GM10847 (cell line): ENCODE data around the gene SLC4A7.

Source experiments
- POLR2A ChIP-seq: IDR thresholded peaks from 2 replicates; pipeline ENCODE4 v1.6.1; 2011; ENCODE audit not compliant: insufficient read length; ENCODE audit errors: extremely low read depth

SLC4A7 gene

DNA sequence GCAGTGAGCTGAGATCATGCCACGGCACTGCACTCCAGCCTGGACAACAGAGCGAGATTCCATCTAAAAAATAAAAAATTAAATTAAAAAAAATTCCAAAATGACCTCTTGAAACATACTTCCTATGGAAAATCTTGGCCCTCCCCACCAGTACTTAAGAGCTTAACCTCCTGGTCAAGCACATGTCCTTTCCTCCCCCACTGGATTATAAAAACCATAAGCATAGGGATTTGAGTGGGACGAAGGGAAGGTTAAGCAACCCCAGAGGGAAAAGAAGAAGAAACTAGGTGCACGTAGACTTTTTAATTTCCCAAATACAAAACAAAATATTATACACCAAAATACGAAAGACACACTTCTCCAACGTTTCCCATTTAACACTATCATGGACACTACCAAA, 25.3 kb downstream of the SLC4A7 start:
- TF ChIP-seq POLR2A = no peak

DNA sequence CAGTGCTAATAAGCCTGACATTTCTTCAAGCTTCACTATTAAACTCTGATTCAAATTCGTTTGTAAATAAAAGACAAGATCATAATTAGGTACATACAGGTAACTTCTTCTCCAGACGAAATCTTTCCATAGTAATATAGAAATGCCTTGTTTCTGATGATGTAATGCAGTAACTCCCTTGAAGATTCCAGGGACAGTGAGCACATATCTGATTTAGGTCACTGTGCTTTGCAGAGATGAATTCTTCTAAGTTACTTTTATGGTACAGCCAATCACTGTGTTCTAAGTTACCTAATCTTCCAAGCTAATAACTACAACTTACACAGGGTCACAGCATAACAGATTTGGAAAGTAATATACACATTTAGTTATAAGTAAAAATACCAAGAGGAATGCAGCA, 27.6 kb downstream of the SLC4A7 start:
- no peak for TF ChIP-seq POLR2A

DNA sequence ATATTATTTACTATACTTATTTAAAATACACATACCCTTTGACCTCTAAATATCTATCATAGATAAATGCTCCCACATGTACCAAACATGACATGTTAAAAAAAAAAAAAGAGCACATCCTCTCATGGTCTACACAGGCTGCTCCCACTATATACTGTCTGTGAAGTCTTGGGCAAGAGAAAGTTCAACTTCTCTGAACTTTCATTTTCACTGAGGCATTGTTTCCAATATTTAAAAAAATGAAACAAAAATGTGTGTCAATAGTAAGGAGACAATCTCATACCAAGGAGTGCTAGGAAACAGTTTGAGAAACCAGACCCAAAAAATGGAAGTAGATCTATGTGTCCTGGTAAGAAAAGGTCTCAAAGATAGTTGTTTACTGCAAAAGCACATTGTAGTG, 29.3 kb downstream of the SLC4A7 start:
- no peak for TF ChIP-seq POLR2A

DNA sequence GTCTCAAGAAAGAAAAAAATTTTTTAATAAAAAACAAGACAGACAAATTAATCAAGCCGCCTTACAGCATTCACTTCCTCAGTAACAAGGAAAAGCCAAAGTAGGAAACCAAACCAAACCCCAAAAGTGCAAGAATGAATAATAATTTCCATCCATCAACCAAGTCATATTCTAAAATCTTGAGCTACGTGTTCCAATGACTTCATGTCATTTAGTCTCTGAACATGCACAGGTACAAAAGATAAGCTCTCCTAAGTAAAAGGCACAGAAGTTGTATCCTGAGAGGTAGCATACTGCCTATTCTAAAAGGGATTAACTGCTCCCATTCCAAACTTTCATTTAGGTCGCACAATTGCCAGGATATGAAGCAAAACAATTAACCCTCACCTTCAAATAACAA, 29.7 kb downstream of the SLC4A7 start:
- TF ChIP-seq POLR2A = no peak

DNA sequence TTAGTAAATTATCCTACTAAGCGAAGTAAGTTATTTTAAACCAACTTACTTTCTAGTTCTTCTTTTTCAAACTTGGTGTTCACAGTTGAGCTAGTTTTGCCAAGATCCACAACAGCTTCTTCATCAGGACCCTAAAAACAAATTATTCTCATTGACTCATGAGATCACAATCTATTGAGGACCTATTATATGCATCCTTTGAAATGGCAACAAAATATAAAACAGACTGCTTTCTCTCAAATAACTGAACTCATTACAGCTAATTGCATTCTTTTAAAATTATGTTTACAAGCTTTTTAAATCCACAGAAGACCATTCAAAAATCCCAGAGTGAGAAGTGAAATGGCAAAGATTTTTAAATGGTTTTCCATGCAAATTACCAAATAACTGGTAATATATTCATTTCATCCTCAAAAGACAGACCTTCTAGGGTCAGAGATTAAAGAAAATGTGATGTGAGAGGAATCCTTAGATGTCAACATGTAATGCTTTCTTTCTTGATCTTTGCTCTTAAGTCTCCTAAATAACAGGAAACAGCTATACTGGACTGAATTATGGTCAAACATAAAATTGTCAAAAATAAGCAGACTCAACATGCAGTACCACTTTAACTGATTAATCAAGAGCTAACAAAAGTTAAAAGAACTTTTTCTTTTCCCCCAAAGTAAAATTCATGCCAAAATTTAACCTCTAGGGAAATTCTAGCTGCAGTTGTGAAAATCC, 31.7 kb downstream of the SLC4A7 start:
- TF ChIP-seq POLR2A = no peak

DNA sequence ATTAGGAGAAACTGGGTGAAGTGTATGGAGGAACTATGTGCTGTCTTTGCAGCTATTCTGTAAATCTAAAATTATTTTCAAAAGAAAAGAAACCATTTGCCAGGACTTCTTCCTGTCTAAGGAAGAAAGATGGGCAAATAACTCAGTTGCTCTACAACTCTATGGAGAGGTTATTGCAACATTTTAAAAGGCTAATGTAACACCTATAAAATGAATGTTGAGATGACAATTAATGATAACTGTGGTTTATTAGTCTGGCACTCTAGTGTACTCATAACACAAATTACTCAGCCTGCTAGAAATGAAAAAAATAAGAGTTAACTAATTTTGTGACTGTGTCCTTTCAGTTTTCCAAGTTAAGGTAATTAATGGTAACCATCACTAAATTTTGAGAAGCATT, 32.3 kb downstream of the SLC4A7 start:
- TF ChIP-seq POLR2A = no peak

DNA sequence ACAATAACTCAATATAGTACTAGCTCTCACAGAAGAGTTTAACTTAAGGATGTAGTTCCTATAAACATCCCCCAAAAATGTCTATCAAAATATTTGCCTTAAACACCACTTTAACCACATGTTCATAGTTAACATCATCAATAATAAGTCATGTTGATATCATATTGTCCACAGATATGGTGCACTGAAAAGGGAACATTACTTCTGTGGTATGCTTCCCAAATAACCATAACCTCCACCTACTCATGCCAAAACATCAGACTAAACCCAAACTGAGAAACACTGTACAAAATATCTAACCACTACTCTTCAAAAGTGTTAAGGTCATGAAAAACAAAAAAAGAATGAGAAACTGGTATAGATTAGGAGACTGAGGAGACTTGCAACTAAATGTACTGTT, 32.9 kb downstream of the SLC4A7 start:
- TF ChIP-seq POLR2A = no peak

DNA sequence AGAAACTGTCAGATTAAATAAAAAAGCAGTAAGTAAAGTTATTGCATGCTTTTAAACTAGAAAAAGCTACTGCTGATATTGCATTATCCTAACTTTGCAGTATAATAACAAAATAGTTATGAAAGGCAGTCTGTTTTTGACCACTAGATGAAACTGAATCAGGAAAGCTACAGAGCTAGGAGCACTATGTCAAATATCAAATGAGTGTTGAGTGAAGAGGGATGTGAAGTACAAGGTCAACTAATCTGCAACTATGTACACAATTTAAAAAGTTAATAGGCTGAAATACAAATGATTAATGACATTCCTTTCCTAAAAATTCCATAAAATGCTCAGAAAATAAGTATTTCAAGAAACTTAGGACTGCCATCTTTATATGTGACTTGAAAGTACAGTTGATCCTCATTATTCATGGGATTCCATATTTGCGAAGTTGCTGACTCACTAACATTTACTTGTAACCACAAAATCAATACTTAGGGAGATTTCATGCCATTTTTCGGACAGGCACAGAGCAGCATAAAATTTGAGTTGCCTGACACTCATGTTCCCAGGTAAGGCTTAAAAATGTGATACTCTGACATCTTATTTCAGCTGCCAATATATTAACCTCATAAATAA, 34.5 kb downstream of the SLC4A7 start:
- no peak for TF ChIP-seq POLR2A

DNA sequence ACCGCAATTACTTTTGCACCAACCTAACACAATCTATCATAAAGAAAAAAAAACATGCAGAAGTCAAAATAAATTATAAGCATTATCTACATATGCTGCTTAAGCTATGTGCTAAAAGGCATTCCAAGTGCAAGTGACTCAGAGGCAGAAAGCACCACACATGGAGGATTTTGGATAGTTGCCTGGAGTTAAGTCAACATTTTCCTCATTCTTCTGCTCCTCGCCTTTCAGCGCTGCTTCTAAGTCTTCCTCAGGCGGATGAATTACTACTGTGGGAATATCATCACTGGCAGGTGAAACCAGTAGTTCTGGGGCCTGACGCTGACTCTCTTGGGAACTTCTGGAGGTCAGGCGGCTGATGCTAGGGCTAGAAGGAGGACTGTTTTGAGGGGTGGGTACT, 53.1 kb downstream of the SLC4A7 start:
- TF ChIP-seq POLR2A = no peak

DNA sequence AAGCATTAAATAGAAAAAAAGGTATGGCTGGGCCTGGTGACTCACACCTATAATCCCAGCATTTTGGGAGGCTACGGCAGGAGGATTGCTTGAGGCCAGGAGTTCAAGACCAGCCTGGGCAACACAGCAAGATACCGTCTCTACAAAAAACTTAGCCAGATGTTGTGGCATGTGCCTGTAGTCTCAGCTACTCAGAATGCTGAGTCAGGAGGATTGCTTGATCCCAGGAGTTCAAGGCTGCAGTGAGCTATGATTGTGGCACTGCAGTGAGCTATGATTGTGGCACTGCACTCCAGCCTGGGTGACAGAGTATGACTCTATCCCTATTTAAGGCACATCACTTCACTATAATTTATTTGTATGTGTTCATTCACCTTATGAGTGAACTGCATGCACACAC, 54.3 kb downstream of the SLC4A7 start:
- TF ChIP-seq POLR2A = no peak

DNA sequence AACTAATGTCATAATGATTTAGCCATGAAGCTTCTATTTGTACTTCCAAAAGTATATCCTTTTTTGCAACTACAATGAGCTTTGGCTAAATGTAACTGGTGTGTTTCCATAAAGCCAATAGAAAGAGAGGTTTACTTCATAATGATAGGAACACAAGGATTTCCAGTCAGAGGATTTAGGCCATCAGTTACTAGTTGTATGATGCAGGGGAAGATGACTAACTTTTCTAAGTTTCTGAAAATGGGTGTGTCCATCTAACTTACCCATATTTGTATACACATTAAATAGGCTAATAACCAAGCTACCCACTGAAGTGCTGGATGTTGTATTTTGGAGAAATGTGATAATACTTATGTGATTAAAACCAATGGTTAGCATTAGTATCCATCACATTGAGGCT, 55.7 kb downstream of the SLC4A7 start:
- TF ChIP-seq POLR2A = no peak

DNA sequence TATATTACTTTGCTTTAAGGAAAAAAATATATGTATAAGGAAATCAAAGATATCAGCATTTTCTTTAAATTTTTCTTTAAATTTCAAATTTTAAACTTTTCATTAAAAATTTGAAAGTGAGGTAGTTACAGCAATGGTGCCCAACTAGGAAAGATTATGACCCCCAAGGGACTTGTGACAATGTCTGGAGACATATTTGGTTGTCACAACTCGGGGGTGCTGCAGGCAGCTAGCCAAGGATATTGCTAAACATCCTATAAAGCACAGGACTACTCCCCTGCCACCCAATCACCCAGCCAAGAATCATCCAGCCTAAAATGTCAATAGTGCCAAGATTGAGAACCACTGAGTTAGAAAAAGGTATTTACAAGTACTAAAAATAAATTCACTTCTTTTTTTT, 57.3 kb downstream of the SLC4A7 start:
- TF ChIP-seq POLR2A = no peak

DNA sequence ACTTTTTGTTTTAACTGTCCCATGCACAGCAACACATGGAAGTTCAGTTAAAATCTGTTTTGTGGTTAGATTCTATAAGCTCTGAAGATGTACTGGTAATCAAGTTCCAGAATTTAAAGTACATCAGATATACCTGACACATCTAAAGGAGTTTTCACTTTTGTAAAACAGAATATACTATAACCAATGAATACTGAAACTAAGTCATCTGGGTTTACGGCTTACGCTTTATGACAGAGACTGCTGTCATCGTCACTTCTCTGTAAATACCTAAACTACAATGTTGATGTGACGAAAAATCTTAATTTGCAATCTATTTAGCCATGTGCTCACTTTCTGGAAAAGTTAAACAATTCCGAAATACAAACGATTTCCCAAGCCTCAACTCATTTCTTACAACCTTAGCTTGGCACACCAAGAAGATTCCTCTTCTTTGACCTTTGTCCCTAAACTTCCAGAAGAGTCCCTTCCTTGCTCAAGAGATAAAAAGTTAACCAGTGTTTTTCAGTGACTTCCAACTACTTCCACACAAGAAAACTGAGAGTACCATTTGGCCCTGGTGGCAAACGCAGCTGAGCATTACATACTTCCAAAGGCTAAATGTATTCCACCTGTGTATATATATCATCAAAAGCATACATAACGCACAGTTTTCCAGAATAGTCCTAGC, 58.2 kb downstream of the SLC4A7 start:
- TF ChIP-seq POLR2A = no peak

DNA sequence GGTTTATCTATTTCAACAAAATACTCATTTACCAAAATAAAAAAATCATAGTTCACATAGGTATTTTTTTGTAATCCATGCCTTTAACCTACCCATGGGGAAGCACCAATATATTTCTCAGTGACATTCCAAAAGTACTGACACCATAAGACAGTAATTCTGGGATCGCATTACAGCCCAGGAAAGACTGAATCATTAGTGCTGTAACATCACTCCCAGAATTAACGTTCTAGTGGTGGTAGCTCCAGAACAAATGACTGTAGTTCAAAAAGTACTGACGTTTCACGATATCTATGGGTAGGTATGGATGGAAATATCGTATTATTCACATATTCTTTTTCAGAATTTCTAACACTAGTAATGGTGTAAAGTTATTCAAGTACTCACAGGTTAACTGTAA, 60.7 kb downstream of the SLC4A7 start:
- TF ChIP-seq POLR2A = no peak

DNA sequence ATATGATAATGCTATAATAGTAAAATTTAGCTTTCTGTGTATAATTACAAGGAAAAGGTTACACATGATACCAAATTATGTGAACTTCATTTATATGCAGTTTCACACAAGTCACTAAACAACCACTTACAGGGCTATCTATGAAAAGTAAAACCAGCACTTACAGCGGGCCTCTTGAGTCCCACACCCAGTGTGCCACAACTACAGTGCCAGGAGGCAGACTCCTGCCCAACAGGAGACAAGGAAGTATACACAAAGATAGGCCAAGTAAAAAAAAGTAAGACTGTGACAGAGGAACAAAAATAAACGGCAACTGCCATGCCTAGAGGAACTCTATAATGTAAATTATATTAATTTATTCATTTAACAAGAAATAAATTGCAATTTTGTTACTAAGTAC, 61.6 kb downstream of the SLC4A7 start:
- no peak for TF ChIP-seq POLR2A

DNA sequence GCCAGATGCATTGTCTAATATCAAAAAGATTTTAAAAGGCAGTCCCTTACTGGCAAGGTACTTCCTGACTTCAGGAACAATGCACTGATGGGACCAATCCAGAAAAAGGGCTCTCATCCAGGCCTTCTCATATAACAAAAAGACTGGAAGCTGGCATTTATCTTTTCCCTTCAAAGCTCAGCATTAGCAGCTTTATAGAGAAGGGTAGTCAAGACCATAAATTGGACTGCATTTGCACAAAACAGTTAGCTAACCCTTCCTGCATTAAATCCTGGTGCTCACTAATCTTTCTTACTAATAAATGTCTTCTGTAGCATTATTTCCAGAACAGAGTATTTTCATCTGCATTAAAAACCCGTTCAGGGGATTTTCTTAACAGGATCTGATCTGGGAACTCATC, 69.0 kb downstream of the SLC4A7 start:
- no peak for TF ChIP-seq POLR2A
